IMR-90 (cell line): ENCODE results near the gene INPP5B. TPM values are rescaled to one million over a fixed set of nuclear protein-coding genes. Genes with fewer than 3 reads are reported as not detected.

ENCODE experiments used
- ATAC-seq: fragments of 200-7000 bp; cut with Tn5 transposase; 2 replicates; pipeline ENCODE4 v1.9.1; 2020; ENCODE audit warnings: low read depth, mild to moderate bottlenecking, moderate library complexity
- BruUV-seq: library from RNA; stranded (reverse); fragments of 400-500 nt; replicated peaks from 2 replicates; lab custom pipeline; 2021; lab: Mats Ljungman, UMichigan
- CTCF ChIA-PET: fragments of 300-600 bp; formaldehyde crosslinking; extraction: SDS; loops from one replicate; lab custom pipeline; 2021; ENCODE audit warnings: antibody characterized with exemption; lab: Yijun Ruan, JAX
- POLR2A ChIA-PET: fragments of 300-600 bp; sonication (Branson Sonifier 250); formaldehyde crosslinking; loops from one replicate; lab custom pipeline; 2022; ENCODE audit warnings: antibody characterized with exemption; ENCODE audit not compliant: unreplicated experiment; lab: Charles Lee
- DNase-seq: peaks from one replicate; pipeline ENCODE4 v3.0.0; 2013
- H2AFZ ChIP-seq: replicated peaks from 2 replicates; pipeline ENCODE3; 2013; ENCODE audit warnings: low read length, mild to moderate bottlenecking; ENCODE audit not compliant: poor library complexity
- H2AK5ac ChIP-seq: 2 replicates; pipeline ENCODE4 v1.6.1; 2013; ENCODE audit warnings: low read depth, low read length, inconsistent platforms
- H2AK9ac ChIP-seq: replicated peaks from 2 replicates; pipeline ENCODE3; 2013; ENCODE audit warnings: mild to moderate bottlenecking, low read depth, low read length, moderate library complexity; ENCODE audit not compliant: poor library complexity
- H2BK120ac ChIP-seq: 2 replicates; pipeline ENCODE4 v1.6.1; 2013; ENCODE audit warnings: low read depth, low read length, inconsistent platforms
- H2BK15ac ChIP-seq: 3 replicates; pipeline ENCODE4 v1.6.1; 2013; ENCODE audit warnings: low read depth, low read length, inconsistent platforms
- H2BK20ac ChIP-seq: 2 replicates; pipeline ENCODE4 v1.6.1; 2013; ENCODE audit warnings: low read depth, mild to moderate bottlenecking, inconsistent platforms, low read length, moderate library complexity
- H2BK5ac ChIP-seq: 2 replicates; pipeline ENCODE4 v1.6.1; 2013; ENCODE audit warnings: mild to moderate bottlenecking, low read depth, low read length, inconsistent platforms; ENCODE audit not compliant: poor library complexity, severe bottlenecking
- H3K14ac ChIP-seq: replicated peaks from 2 replicates; pipeline ENCODE4 v1.6.1; 2013; ENCODE audit warnings: low read depth, low read length, inconsistent platforms
- H3K18ac ChIP-seq: 2 replicates; pipeline ENCODE4 v1.6.1; 2013; ENCODE audit warnings: low read depth, low read length, control low read depth
- H3K23ac ChIP-seq: 2 replicates; pipeline ENCODE4 v1.6.1; 2013; ENCODE audit warnings: low read depth, low read length, inconsistent platforms
- H3K27ac ChIP-seq: 2 replicates; pipeline ENCODE4 v1.5.1; 2013; ENCODE audit warnings: mild to moderate bottlenecking, control low read depth, low read length; ENCODE audit not compliant: insufficient read depth
- H3K27me3 ChIP-seq: 2 replicates; pipeline ENCODE4 v1.6.1; 2013; ENCODE audit warnings: low read length; ENCODE audit not compliant: control insufficient read depth, insufficient read depth
- H3K36me3 ChIP-seq: 2 replicates; pipeline ENCODE4 v1.6.1; 2013; ENCODE audit warnings: low read length, mixed read lengths; ENCODE audit not compliant: control insufficient read depth, insufficient read depth
- H3K4ac ChIP-seq: 2 replicates; pipeline ENCODE4 v1.6.1; 2013; ENCODE audit warnings: low read depth, low read length, inconsistent platforms
- H3K4me1 ChIP-seq: 2 replicates; pipeline ENCODE4 v1.6.1; 2013; ENCODE audit warnings: low read length, mixed read lengths; ENCODE audit not compliant: control insufficient read depth, insufficient read depth
- H3K4me2 ChIP-seq: 2 replicates; pipeline ENCODE4 v1.6.1; 2013; ENCODE audit warnings: low read depth, mild to moderate bottlenecking, control low read depth, low read length, moderate library complexity
- H3K4me3 ChIP-seq: 2 replicates; pipeline ENCODE4 v1.5.1; 2013; ENCODE audit warnings: low read depth, mild to moderate bottlenecking, control low read depth, low read length, moderate library complexity; ENCODE audit not compliant: insufficient read depth
- H3K56ac ChIP-seq: 2 replicates; pipeline ENCODE4 v1.6.1; 2013; ENCODE audit warnings: low read length, inconsistent platforms; ENCODE audit not compliant: insufficient read depth; ENCODE audit errors: extremely low read depth
- H3K79me1 ChIP-seq, 2 experiments: 2 replicates each; pipeline ENCODE4 v1.6.1; 2013; ENCODE audit warnings: low read length in 2 of 2, inconsistent platforms in 1 of 2, low read depth in 1 of 2
- H3K9ac ChIP-seq: 2 replicates; pipeline ENCODE4 v1.6.1; 2013; ENCODE audit warnings: low read depth, low read length, control low read depth
- H3K9me1 ChIP-seq: 2 replicates; pipeline ENCODE4 v1.6.1; 2013; ENCODE audit warnings: low read length, inconsistent platforms; ENCODE audit not compliant: insufficient read depth
- H3K9me3 ChIP-seq: 2 replicates; pipeline ENCODE4 v1.6.1; 2013; ENCODE audit warnings: low read length; ENCODE audit not compliant: control insufficient read depth, insufficient read depth
- H4K20me1 ChIP-seq: 2 replicates; pipeline ENCODE4 v1.6.1; 2013; ENCODE audit warnings: low read length, inconsistent platforms; ENCODE audit not compliant: insufficient read depth
- H4K5ac ChIP-seq: 2 replicates; pipeline ENCODE4 v1.6.1; 2013; ENCODE audit warnings: mild to moderate bottlenecking, low read depth, low read length, control low read depth
- H4K8ac ChIP-seq, 2 experiments: 2 replicates each; pipeline ENCODE4 v1.6.1; 2013; ENCODE audit warnings: low read depth in 2 of 2, low read length in 2 of 2, control low read depth in 1 of 2, inconsistent platforms in 1 of 2
- H4K91ac ChIP-seq: 2 replicates; pipeline ENCODE4 v1.6.1; 2013; ENCODE audit warnings: low read depth, low read length, inconsistent platforms; ENCODE audit not compliant: insufficient read depth
- MAFK ChIP-seq: IDR thresholded peaks from 2 replicates; pipeline ENCODE4 v1.6.1; 2012; ENCODE audit warnings: low read depth, low read length, improper control_type of control experiment
- RAD21 ChIP-seq: IDR thresholded peaks from 2 replicates; pipeline ENCODE4 v1.6.1; 2012; ENCODE audit warnings: low read length, improper control_type of control experiment
- RFX5 ChIP-seq: IDR thresholded peaks from 2 replicates; pipeline ENCODE4 v1.8.0; 2012; ENCODE audit warnings: low read depth, mild to moderate bottlenecking, low read length, moderate library complexity
- WGBS, 2 experiments: methylation state at CpG; one replicate each; pipeline versions ENCODE4 v1.1.5 to v1.1.7; 2013; ENCODE audit warnings: missing lambda C conversion rate in 2 of 2; ENCODE audit not compliant: insufficient read length in 1 of 2; ENCODE audit errors: extremely low coverage in 2 of 2; 5-methylcytosine and 5-hydroxymethylcytosine counted together
- dilution Hi-C: fragments of 300-500 bp; cut with HindIII; formaldehyde crosslinking; loops from one replicate; pipeline ENCODE4 v1.14.3; 2018; ENCODE audit warnings: low sequenced_read_pairs; ENCODE audit not compliant: unreplicated experiment
- in situ Hi-C: fragments of 300-500 bp; cut with MboI; formaldehyde crosslinking; loops from 3 replicates; pipeline ENCODE4 v1.14.3; 2019; ENCODE audit warnings: low sequenced_read_pairs, inconsistent platforms, mixed read lengths
- intact Hi-C: fragments of 100-400 bp; cut with micrococcal nuclease; formaldehyde crosslinking; loops from 2 replicates; pipeline ENCODE4 v1.10.0; 2022
- polyA plus RNA-seq, 3 experiments: library from polyadenylated mRNA; depleted of rRNA; stranded (reverse); fragments of >200 nt; gene quantifications; 2 replicates each; pipeline ENCODE4 v1.2.3, GENCODE V29; 2012; ENCODE audit warnings: low replicate concordance in 1 of 3
- total RNA-seq: library from RNA; depleted of rRNA; stranded (reverse); fragments of >200 nt; gene quantifications from 2 replicates; pipeline ENCODE4 v1.2.3, GENCODE V29; 2012

INPP5B gene
- total and polyA plus RNA-seq, 2 of the 4 experiments (the other 2 are of a cell fraction): 9.4 to 20.4 TPM

- no peak overlapping the region for H3K14ac ChIP-seq
Measured at GRCh38 chr1:37954316-37954971, 7.6 kb upstream of the INPP5B start.

More at GRCh38 chr1:37954316-37954971, 7.6 kb upstream of the INPP5B start:
- Histone ChIP-seq H2BK120ac (no peak overlapping the region), H4K8ac (no peak overlapping the region), H4K20me1 (peaks cover 4% of the 10 kb centered on the region), H2AK5ac (no peak overlapping the region), H3K27ac (no peak overlapping the region), H3K4me2 (no peak overlapping the region), H3K18ac (no peak overlapping the region), H3K9ac (no peak overlapping the region), H3K4me3 (no peak overlapping the region), H3K27me3 (no peaks in the 10 kb centered on the region), H3K4me1 (peaks cover 6% of the 10 kb centered on the region; the same call in 1 of the 2 replicates), H3K56ac (no peak overlapping the region), H2AFZ (peak overlapping the region; percentile 8), H3K23ac (no peak overlapping the region), H2BK20ac (no peak overlapping the region), H4K91ac (no peak overlapping the region), H3K4ac (no peak overlapping the region), H3K9me3 (no peaks in the 10 kb centered on the region), H3K9me1 (peaks cover 17% of the 10 kb centered on the region), H3K79me1 (peaks cover 3 to 11% of the 10 kb centered on the region in 2 experiments; a peak in 3 of 4 replicates), H2BK5ac (no peak overlapping the region), H4K5ac (no peak overlapping the region), H3K36me3 (peaks cover 27% of the 10 kb centered on the region), H2AK9ac (no peak overlapping the region), H2BK15ac (no peak overlapping the region)
- no peak for DNase-seq
- TF ChIP-seq MAFK: no peak
- no peak for TF ChIP-seq RFX5
- no peak for TF ChIP-seq RAD21
- dilution Hi-C loops: no loop called here
- ATAC-seq: no peak
- ChIA-PET CTCF (no interaction called here), POLR2A (no interaction called here)
- no CpG with 5 or more reads among the region's 3 CpGs for WGBS, 2 experiments
- intact Hi-C loops: no loop called here
- BruUV-seq: no TSS peak
- in situ Hi-C loops: no loop called here
